ENCODE measurements around the gene GPR84. TPM values are rescaled to one million over a fixed set of nuclear protein-coding genes. Genes with fewer than 3 reads are reported as not detected.
"Not testable (repeated sequence)": the region's sequence is repeated elsewhere in the genome, so short reads cannot be mapped to it uniquely, and the experiment has no call there.

The GPR84 gene
- total RNA-seq, 1 experiment from 2014 or later: not detected

- DNase-seq (ENCODE audit: low spot score): no peak
These were observed 8.1 kb downstream of the GPR84 start for GRCh38 chr12:54356228-54356627.

DNA sequence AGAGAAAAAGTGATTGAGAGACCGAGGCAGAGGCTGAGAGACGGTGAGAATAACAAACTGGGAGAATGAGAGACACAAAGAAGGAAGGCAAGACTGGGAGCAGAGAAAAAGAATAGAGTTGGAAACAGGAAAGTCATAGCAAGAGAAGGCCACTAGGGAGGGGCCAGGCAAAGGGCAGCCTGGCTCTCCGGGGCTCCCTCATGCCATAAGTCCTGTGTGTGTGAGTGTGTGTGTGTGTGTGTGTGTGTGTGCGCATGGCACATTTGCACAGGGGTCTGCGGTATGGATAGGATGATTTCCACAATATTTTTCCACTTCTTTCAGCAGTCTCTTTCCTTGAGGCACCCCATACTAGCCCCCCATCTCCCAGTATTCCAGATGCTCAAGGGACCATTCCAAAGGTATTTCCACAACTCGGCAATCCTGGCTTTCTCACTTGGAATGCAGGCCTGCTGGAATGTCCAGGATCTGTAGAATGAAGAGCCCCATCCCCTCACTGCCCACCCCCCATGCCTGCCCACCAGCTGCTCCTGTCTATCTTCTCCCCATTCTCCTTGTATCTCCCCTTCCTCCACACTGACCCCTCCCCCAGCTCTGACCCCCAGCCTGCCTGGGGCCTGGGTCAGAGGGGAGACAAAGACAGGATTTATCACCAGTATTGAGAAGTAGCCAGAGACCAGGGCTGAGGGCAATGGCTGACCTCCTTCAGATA lies 9.0 kb downstream of the GPR84 start:
- no peak for DNase-seq (ENCODE audit: low spot score)

- DNase-seq (ENCODE audit: low spot score): not testable (repeated sequence)
These were observed 10.0 kb downstream of the GPR84 start for GRCh38 chr12:54354271-54354670.

GRCh38 chr12:54352891-54353874 lies 11.1 kb downstream of the GPR84 start:
- DNase-seq (ENCODE audit: low spot score): no peak

GRCh38 chr12:54352022-54352531 lies 12.2 kb downstream of the GPR84 start:
- DNase-seq (ENCODE audit: low spot score): peak; percentile 55

DNA sequence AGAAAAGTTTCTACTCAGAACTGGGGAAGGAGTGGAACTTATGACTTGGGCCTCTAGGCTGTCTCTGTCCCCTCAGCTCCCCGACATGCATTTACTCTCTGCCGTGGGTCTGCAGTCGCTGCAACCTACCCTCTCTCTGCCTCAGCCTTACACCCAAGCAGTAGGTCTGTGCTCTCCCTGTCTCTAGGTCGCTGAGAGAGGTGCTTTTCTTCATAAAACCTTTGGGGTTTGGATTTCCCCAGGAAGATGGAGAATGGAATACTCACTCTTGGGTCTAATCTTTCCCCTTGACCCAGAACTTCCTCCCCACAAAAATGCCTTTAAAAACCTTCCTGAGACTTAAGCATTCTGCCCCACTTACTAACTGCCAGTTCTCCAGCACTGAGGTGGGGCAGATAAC lies 12.9 kb downstream of the GPR84 start:
- no peak for DNase-seq (ENCODE audit: low spot score)

GRCh38 chr12:54350743-54351142 lies 13.5 kb downstream of the GPR84 start:
- no peak for DNase-seq (ENCODE audit: low spot score)

DNA sequence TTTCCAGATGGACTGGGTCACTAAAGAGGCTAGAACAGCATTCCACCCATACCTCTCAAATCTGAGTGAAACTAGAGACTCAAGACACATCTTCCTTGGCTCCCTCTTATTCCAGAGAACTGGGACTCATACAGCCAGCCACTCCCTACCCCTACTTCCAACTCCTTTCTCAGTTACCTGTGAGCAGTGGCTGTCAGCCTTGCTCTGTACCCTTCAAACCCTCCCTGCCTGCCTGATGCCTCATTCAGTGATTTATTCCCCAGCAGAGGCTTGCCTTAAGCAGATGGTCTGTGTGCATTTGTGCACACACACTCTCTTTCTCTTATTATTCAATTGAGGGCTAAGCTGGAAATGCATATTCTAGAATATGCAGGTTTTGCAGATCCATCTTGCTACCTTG lies 14.6 kb downstream of the GPR84 start:
- DNase-seq (ENCODE audit: low spot score): no peak

DNA sequence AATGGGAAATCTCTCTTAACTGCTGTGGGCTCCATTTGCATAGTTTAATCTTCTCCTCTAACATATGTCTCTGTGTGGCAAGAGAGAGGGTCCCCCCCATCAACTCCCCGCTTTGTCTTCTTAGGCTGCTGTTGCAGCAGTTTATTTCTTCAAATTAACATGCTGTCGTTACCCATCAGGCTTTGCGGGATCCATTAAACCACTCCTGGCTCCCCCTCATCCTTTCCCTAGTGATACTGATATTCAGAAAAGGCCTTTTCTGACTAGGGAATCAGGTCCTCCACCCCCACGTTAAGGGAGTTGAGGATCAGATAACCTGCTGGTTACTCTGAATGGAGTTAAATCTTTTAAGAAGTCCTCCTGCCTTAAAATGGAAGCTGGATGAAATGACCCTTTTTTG lies 15.2 kb downstream of the GPR84 start:
- no peak for DNase-seq (ENCODE audit: low spot score)

DNA sequence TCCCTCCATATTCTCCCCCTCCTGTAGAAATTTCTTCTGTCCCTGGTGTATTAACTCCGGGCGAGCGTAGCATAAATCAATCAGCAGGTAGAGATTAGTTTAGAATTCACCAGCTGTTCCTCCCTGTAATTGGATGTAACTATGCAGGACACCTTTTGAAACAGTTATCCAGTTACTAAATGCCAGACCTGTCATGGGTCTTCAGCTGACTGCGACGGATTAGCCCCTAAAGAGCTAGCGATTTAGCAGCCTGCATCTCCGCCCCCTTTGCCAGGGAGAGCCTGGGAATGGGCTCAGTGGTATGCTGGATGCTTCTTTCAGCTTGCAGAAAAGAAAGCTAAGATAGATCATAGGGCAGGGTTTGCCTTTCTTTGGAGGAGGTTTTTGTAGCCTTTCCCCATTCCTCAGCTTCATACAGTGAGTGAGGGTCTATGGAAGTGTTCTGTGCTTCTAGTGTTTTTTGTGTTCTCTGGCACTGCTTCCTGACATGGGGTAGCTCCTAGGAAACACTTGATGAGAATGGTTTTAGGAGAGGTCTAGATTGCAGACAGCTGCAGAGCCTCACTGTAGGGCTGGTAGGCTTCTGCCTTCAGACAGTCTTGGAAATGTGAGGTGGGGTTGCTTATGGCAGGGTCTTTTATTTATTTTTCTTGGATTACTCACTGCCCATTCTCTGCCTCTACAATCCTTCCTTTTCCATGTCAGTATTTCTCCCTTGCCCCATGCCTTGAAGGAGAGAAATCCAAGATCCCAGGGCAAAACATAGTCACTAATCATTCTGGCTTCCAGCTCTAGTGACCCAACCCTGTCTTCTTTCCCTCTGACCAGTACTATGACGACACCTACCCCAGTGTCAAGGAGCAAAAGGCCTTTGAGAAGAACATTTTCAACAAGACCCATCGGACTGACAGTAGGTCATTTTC lies 22.6 kb downstream of the GPR84 start:
- no peak for DNase-seq (ENCODE audit: low spot score)

- DNase-seq (ENCODE audit: low spot score): no peak
These were observed 23.4 kb downstream of the GPR84 start for GRCh38 chr12:54340846-54341245.

DNA sequence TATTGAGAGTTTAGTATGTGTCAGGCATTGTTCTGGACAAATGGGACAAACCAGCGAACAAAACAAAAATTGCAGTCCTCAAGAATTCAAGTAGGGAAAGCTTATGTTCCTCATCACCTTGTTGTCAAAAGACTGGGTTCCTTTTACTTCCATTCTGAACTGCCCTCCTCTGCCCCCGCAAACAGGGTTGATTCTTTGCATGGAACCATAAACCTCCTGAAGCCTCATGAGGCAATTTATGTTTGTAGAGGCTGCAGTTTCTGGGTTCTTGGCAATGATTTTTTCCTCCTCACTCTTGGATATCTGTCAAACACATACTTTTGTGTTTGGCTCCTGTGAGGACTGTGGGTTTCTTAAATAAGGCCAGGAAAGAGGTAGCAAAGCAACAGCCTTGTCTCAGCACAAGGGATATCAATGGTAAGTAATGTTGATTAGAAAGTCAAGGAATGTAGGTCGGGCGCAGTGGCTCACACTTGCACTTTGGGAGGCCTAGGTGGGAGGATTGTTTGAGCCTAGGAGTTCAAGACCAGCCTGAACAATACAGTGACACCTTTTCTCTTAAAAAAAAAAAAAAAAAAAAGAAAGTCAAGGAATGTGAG lies 25.5 kb downstream of the GPR84 start:
- no peak for DNase-seq (ENCODE audit: low spot score)

DNA sequence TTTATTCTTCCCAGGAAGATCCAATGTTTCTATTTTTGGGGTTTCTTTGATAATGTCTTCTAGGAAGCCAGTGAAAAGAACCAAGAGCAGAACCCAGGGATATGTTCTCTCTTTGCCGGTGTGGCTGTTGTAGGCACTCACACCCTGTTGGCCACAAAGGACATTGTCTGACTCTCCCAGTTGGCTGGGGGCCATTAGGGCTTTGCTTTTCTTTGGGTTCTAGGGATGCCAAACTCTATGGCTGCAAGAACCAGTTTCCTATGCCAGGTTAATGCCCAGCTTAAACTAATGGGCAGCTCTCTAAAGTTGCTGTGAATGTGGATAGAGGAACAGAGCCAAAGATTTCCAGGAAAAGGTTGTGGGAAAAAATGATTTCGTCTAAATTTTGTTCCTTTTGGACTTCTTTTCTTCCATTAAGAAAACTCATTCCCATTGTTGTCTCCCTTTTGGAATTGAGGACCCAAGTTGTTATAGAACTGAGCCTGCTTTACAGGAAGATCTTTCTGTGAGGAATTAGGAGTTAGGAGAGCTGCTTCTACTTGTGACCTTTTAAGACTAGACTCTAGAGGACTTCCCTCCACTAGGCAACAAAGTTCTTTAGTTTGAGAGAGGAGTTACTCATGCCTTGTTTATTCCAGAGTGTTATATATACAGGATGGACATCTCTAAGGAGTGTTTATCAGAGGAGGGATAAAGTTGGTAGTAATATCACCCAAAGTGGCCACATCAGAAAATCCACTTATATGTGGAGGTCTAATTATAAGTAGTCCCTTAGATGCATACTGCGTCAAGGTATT lies 26.2 kb downstream of the GPR84 start:
- no peak for DNase-seq (ENCODE audit: low spot score)

- DNase-seq (ENCODE audit: low spot score): no peak
These were observed 26.9 kb downstream of the GPR84 start for GRCh38 chr12:54337280-54337842.

DNA sequence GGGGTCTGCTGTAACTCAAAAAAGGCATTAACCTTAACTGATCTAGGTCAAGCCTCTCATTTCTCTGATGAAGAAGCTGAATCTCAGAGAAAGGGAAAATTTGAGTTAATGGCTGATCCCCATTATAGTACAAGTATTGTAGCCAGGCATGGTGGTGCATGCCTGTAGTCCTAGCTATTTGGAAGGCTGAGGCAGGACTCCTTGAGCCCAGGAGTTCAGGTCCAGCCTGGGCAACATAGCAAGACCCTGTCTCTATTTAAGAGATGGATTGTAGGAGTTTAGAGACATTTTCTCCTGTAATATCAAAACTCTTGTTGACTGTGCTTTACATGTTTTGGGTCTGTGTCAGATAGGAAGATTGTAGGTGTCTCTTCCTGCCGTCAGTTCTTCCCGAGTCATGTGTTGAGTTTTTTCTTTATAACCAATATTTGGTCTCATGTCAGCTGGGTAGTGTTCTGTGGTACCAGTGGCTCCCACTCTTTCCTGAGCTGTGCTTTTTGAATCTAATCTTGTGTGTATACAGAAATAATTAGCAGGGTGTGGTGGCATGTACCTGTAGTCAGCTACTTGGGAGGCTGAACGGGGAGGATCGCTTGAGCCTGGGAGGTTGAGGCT lies 30.8 kb downstream of the GPR84 start:
- no peak for DNase-seq (ENCODE audit: low spot score)

GRCh38 chr12:54331461-54331860 lies 32.8 kb downstream of the GPR84 start:
- no peak for DNase-seq (ENCODE audit: low spot score)

DNA sequence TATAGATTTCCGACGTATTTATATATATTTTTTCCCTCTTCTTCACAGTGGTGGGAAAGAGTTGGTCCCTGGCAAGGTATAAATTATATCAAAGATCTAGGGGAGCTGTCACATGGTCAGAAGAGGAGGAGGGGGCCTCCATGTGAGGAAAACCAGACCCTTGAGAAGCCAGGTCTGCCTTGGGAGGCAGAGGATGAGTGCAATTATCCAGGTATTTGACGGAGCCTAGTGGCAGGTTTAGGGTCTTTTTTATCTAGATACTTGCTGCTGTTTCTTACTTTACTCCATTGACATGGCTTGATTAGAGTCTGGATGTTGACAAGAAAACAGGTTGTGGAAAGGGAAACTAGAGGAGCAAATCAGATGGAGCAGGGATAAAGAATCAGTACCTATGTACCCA lies 33.8 kb downstream of the GPR84 start:
- DNase-seq (ENCODE audit: low spot score): no peak

GRCh38 chr12:54329759-54330158 lies 34.5 kb downstream of the GPR84 start:
- no peak for DNase-seq (ENCODE audit: low spot score)

- no peak for DNase-seq (ENCODE audit: low spot score)
These were observed 35.5 kb downstream of the GPR84 start for GRCh38 chr12:54328595-54329337.
